Suppressor macrophage treated with lipopolysaccharide for 4 hours (primary cell): Measurements from ENCODE around the gene FOXF2.
A peak's percentile ranks its signal among the peaks of the same experiment; 100 is the strongest.

Experiments used
- DNase-seq: peaks from one replicate; pipeline ENCODE4 v3.0.0-alpha.2; 2020

The FOXF2 gene

DNA sequence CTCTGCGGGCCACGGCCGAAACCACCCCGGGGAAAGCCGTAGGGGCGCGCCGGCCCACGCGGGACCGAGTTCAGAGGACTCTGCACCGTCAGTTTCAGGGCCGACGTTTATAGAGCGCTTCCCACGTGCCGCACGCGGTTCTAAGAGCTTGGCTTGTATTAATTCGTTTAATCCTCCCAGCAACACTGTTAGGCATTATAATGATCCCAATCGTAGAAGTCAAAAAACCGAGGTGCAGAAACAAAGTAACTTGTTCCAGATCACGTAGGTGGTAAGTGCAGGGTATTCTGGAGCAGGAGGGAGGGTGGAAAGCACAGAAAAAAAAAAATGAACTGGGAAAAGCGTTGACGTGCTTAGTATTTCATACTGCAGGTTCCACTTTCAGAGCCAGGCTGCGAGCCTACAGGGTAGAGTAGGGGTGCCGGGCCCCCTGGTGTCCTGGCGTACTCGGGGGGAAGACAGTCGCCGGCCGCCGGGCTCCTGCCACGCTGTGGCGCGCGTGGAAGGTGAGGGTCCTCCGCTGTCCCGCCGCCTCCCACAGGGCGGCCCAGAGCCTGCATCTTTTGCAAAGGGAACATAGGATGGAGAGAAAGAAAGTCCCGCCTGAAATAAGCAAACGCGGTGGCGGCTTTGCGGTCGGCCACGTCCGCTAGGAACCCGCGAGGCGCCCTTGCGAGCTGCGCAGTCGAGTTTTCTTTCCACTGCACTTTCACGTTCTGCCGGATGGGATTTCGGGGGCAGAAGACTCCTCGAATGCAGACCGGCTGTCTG lies 10.2 kb upstream of the FOXF2 start:
- no peak for DNase-seq

DNA sequence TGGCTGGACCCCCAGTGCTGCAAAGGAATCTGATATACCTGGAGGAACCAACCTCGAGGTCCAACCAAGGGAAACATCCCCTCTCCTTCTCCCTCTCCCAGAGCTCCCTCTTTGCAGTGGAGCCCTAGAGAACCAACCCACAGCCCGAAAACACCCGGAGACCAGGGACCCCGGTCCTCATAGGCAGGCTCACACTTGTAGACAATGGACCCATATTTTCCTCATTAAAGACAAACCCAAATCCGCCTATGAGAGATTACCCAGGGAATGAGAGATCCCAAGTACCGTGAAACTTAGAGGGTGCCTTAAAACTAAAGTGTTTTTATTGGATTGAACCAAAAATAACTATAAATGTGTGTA lies 9.6 kb upstream of the FOXF2 start:
- DNase-seq, result no peak

GRCh38 chr6:1380625-1381427 lies 8.6 kb upstream of the FOXF2 start:
- DNase-seq, result no peak

DNA sequence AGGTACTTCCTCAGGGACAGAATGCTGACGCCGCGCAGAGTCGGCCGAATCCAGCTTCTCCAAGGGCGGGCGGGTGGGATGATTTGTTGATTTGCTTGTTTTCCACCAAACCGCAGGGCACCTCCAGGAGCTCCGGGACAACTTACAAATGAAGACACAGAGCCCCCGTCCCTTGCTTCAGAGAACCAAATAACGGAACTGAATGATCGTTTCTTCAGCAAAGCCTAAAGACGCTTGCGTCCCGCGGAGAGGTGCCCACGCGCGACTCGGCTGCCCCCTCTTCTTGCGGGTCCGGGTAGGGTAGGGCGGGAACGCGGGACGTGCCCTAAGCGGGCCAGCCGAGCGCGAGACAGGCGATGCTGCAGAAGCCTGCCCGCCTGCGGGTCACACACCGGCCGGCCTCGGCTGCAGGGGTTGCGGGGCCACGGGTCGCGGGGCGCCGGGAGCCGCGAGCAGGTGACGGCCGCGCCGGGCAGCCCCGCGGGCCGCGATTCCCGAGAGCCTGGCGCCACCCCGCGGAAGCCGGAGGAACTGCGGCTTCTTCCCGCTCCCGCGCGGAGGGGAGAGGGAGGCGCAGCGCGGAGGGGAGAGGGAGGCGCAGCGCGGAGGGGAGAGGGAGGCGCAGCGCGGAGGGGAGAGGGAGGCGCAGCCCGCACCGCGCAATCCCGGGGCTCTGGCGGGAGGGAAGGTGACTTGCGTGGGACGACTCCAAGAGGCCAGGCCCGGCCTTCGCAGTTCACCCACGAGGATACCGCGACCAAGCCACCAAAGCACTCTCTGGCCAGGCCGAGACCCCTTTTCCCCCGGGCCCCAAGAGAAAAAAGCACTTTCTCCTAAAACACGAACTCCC lies 7.7 kb upstream of the FOXF2 start:
- peak; percentile 52 for DNase-seq

DNA sequence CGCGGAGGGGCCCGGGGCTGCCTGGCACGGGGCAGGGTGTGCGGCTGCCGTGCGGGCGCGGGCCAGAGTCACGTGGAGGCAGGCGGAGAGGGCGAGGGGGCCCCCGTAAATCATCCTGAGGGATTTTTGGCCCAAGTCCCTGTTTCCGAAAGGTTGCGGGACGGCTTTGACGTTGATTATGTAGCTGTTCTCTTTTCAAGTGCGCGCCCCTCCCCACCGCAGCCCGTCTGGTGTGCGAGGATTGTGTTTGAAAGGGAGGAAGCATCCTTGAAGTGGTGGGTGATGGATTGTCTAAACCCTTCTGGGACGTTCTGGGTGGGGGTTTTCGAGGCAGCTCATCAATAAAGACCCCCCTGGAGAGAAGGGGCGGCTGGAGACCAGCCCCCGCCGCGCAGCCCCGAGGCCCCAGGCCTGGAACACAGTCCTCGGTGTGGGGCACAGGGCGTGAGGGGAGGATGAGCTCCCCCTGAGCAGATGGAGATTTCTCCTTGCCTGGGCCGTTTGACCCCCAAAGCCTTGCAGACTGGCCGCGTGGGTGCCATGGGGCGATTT lies 7.0 kb upstream of the FOXF2 start:
- no peak for DNase-seq

- no peak for DNase-seq
Observed at GRCh38 chr6:1382883-1383728, 6.3 kb upstream of the FOXF2 start.

DNA sequence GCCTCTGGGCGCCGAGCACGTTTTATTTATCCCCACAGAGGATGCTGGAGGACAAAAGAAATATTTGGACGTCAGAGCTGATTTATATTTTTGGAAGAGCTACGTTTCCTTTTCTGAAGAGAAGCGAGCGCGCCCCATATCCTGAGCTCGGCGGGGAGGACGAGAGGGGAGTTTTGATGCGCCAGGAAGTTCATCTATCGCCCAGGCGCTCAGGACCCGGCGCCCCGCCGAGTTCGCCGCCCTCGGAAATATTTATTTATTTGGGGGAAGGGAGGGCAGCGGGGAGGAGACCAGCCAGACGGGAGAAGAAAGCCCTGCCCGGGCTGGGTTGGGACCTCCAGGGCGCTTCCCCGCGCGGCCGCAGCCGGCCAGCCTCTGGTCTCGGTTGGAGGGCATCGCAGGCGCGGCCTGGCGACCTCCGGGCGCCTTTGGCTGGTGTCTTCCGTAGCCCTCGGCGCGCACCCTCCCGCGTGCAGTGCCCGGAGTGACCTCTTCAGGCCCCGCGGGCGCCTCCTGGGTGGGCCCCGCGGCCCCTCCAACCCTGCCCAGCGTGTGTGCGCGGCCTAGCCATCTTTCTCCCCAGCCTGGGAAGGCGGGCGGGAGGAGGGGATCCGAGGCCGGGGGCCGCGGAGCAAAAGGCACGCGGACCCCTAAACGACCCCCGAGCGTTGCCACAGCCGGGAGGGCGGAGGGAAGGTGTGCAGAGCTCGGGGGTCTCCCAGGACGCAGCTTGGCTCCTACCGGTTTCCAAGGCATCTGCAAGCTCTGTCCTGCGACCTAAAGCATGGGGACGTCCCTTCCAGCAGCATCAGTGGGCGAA lies 5.4 kb upstream of the FOXF2 start:
- DNase-seq, result no peak

GRCh38 chr6:1384549-1385128 lies 4.7 kb upstream of the FOXF2 start:
- DNase-seq, result no peak

DNA sequence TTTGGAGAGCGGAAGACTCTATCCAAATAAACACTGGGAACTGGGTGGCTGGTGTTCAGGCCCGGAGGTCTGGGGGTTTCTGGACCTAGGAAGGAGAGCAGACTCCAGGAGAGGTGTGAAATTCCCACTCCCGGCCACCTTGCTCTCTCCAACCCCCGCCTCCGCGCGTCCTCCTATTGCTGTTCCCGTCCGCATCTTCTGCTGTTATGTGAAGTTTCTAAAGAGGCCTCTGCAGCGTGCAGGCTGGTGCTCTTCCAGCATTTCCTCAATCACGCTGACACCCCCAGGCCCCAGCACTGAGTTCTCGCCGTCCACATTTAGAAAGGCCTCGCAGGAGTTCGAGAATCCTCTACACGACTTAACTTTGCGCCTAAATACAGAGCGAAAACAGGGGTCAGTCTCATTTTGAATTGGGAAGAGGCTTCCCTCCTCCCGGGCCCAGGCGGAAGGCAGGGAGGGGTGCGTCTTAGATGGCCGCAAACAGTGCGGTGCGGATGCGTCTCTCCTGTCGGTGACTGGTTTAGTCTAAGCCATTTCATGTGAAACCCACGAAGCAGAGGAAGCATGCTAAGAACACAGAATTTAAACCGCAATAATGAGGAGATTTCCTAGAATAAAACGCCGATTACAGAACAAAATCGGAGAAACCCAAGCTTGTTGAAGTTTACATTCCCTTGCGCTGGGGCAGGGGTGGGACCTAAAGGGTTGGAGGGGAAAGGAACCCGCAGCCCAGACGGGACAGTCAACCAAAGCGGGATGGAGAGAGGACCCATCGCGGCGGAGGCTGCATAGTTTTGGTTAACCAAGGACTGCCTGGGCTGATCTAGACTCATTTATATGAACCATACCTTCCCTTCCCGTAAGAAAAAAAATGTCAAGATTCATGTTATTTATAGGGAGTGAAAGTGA lies 4.0 kb upstream of the FOXF2 start:
- DNase-seq, result no peak

DNA sequence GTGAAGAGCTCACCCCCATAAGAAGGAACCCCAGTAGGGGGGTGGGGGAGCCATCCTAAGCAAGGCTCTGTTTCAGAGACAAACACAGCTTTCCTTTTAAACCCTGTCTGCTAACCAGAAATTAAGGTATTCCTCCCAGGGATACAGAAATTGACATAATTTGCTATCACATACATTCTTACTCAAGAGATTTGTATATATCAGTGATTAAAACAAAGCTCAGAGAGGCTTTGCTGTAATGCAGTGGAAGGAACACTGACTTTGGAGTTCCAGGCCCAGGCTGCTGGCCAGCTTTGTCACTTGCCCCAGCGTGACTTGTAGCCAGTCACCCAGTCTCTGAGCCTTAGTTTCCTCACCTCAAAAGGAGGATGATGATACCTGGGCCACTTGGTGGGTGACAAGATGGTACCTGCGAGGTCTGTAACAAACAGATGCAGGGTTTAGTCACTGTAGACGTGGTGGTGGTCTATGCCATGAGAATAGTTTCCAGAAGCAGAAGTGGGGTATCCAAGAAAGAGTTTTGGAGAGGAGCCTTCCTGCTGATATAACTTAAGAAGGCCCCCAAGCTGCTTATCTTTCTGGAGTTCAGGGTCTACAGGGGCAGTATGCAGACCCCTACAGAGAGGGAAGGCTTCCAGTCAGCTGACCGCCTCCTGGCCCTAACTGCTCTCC lies 3.2 kb upstream of the FOXF2 start:
- no peak for DNase-seq

- DNase-seq, result no peak
Observed at GRCh38 chr6:1387538-1387875, 1.9 kb upstream of the FOXF2 start.

DNA sequence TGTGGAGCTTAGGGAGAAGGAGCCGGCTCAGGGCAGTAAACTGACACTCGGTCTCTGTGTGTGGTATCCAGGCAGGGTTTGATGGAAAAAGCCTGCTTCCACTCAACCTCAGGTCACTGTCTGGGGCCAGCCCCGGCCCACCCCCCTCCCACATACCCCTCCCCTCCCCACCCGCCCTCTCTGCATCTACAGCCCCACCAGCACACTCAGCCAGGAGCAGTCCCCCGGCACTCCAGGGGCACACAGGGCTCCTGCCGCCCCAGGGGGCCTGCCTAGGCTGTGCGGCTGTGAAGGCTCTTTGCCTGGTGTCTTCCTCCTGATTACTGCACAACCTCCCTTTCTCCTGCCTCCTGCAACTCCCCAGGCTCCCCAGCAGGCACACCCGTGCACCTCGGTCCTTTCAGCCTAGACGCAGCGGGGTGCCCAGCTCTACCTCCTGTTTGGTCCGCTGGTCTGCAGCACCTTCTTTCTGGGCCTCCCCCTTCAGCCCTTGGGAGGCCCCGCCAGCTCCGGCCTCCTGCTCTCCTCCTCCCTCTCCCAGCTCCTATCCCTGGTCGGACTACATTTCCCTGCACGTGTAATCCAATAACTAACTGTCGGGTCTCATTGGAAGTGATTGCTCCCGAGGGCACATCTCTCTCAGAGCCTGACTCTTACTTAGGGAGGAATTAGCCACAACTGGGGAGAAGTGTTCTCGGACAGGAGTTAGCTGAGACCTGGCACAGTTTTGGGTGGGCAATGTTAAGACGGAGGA lies 1.3 kb upstream of the FOXF2 start:
- no peak for DNase-seq

- no peak for DNase-seq
Observed at GRCh38 chr6:1388630-1389368, 577 bp upstream of the FOXF2 start.

GRCh38 chr6:1390133-1390945 lies 963 bp downstream of the FOXF2 start:
- peak; percentile 46 for DNase-seq

- no peak for DNase-seq
Observed at GRCh38 chr6:1390946-1391799, 1.8 kb downstream of the FOXF2 start.

- DNase-seq, result no peak
Observed at GRCh38 chr6:1391800-1392309, 2.5 kb downstream of the FOXF2 start.
